Lung (tissue), 12 donors: ENCODE measurements around the gene CELSR1. TPM values are rescaled to one million over a fixed set of nuclear protein-coding genes. Genes with fewer than 3 reads are reported as not detected.

Experiments
- ATAC-seq: fragments of 200-7000 bp; cut with Tn5 transposase; one replicate; pipeline ENCODE4 v1.9.1; 2020; ENCODE audit warnings: moderate number of reproducible peaks; ENCODE audit not compliant: insufficient read depth, low FRiP score
- DNase-seq, 3 donors: peaks; one replicate each; pipeline ENCODE4 v3.0.0-alpha.2; 2013 to 2017
- H3K27ac ChIP-seq, 2 donors: one replicate each; pipeline ENCODE4 v1.5.1; 2013; ENCODE audit warnings: mild to moderate bottlenecking in 2 of 2, moderate library complexity in 2 of 2, control low read depth in 1 of 2, inconsistent platforms in 1 of 2, low read depth in 1 of 2, low read length in 1 of 2
- H3K27me3 ChIP-seq, 3 donors: one replicate each; pipeline ENCODE4 v1.5.1; 2013; ENCODE audit warnings: low read length in 2 of 3; ENCODE audit not compliant: control insufficient read depth in 3 of 3, insufficient read depth in 3 of 3
- H3K36me3 ChIP-seq, 4 donors: one replicate each; pipeline ENCODE4 v1.5.1; 2013; ENCODE audit warnings: low read length in 4 of 4, mild to moderate bottlenecking in 1 of 4, moderate library complexity in 1 of 4; ENCODE audit not compliant: control insufficient read depth in 4 of 4, insufficient read depth in 4 of 4
- H3K4me1 ChIP-seq, 5 donors: one replicate each; pipeline ENCODE4 v1.5.1; 2013; ENCODE audit warnings: low read length in 5 of 5, mild to moderate bottlenecking in 2 of 5, moderate library complexity in 1 of 5; ENCODE audit not compliant: control insufficient read depth in 5 of 5, insufficient read depth in 5 of 5
- H3K4me3 ChIP-seq: one replicate; pipeline ENCODE4 v1.5.1; 2013; ENCODE audit warnings: mild to moderate bottlenecking, control low read depth, moderate library complexity
- H3K9ac ChIP-seq, 2 donors: one replicate each; pipeline ENCODE4 v1.5.1; 2013; ENCODE audit warnings: low read length in 2 of 2, control low read depth in 1 of 2; ENCODE audit not compliant: insufficient read depth in 1 of 2
- H3K9me3 ChIP-seq, 4 donors: one replicate each; pipeline ENCODE4 v1.5.1; 2013; ENCODE audit warnings: low read length in 3 of 4, mild to moderate bottlenecking in 1 of 4, moderate library complexity in 1 of 4; ENCODE audit not compliant: control insufficient read depth in 4 of 4, insufficient read depth in 3 of 4
- CTCF ChIP-seq: IDR thresholded peaks from 2 replicates; pipeline ENCODE4 v1.5.1; 2012; ENCODE audit warnings: mild to moderate bottlenecking; ENCODE audit errors: control extremely low read depth, extremely low read depth
- WGBS, 2 donors: extraction: QIAGEN DNeasy Blood & Tissue Kit; methylation state at CpG; one replicate each; pipeline ENCODE4 v1.1.7; 2013; 5-methylcytosine and 5-hydroxymethylcytosine counted together
- polyA plus RNA-seq, 2 donors: library from polyadenylated mRNA; stranded (reverse); fragments of 200-250 nt; gene quantifications; one replicate each; pipeline ENCODE4 v1.2.1, GENCODE V29; 2013
- total RNA-seq, 2 donors: library from RNA; depleted of rRNA in 1 of 2; stranded (reverse); fragments of >200 nt in 1 of 2; gene quantifications; one replicate each; pipeline ENCODE4 v1.2.1, GENCODE V29; 2014 to 2021
- donor health status: control.
- donor health status: control.
- donor health status: Bipolar disorder and iron deficiency.
- donor health status: healthy.
- donor health status: DM: yes; HTN: yes; CAD: no.

The CELSR1 gene
- total and polyA plus RNA-seq, 4 donors: 14.0 to 65.9 (median 32.7) TPM

- no peak overlapping the region for H3K9ac ChIP-seq
Measured at GRCh38 chr22:46430961-46431838, 106.2 kb downstream of the CELSR1 start.

GRCh38 chr22:46429325-46429853 is 108.0 kb downstream of the CELSR1 start:
- peak in 1 of 3 donors; percentile 29 for DNase-seq
- peaks cover 0 to 3% (median 0%) of the 10 kb centered on the region in 4 donors for H3K9me3 ChIP-seq
- peak overlapping the region in 1 of 2 donors; percentile 4 for H3K27ac ChIP-seq
- no peak for ATAC-seq
- H3K27me3 ChIP-seq: no peaks in the 10 kb centered on the region
- no peak overlapping the region for H3K9ac ChIP-seq
- TF ChIP-seq CTCF: no peak
- 46 to 66% methylated on average over 13 of the region's 13 CpGs for WGBS, 2 donors
- H3K36me3 ChIP-seq: no peaks in the 10 kb centered on the region
- H3K4me1 ChIP-seq: peaks cover 0 to 8% (median 5%) of the 10 kb centered on the region in 5 donors
- H3K4me3 ChIP-seq: no peak overlapping the region

More at GRCh38 chr22:46430961-46431838, 106.2 kb downstream of the CELSR1 start:
- Histone ChIP-seq H3K36me3 (peaks cover 0 to 3% (median 0%) of the 10 kb centered on the region in 4 donors), H3K9me3 (peaks cover 0 to 2% (median 0%) of the 10 kb centered on the region in 4 donors), H3K4me1 (peaks cover 0 to 8% (median 5%) of the 10 kb centered on the region in 5 donors), H3K27me3 (no peaks in the 10 kb centered on the region), H3K27ac (no peak overlapping the region), H3K4me3 (no peak overlapping the region)
- no peak for ATAC-seq
- no peak for DNase-seq
- WGBS, 2 donors: 89 to 90% methylated on average over 34 of the region's 34 CpGs
- TF ChIP-seq CTCF: no peak

GRCh38 chr22:46428602-46429324 is 108.7 kb downstream of the CELSR1 start:
- no peak for ATAC-seq
- 65 to 78% methylated on average over 24 of the region's 24 CpGs for WGBS, 2 donors
- Histone ChIP-seq H3K27me3 (no peaks in the 10 kb centered on the region), H3K9ac (no peak overlapping the region), H3K4me1 (peaks cover 0 to 8% (median 5%) of the 10 kb centered on the region in 5 donors), H3K27ac (no peak overlapping the region), H3K4me3 (no peak overlapping the region), H3K36me3 (no peaks in the 10 kb centered on the region), H3K9me3 (peaks cover 0 to 3% (median 0%) of the 10 kb centered on the region in 4 donors)
- no peak for TF ChIP-seq CTCF
- no peak for DNase-seq
